A549 (cell line): ENCODE data around the gene PDP2.

Source experiments
- EHMT2 ChIP-seq: fragments of 200-600 bp; sonication (generic); IDR thresholded peaks from 2 replicates; pipeline ENCODE4 v1.6.1; 2016; ENCODE audit warnings: antibody characterized with exemption, low read depth, mild to moderate bottlenecking, moderate library complexity
- NFE2L2 ChIP-seq: fragments of 150-350 bp; conservative IDR thresholded peaks from 2 replicates; pipeline ENCODE4 v1.6.1; 2014; ENCODE audit warnings: low read length
- POLR2A ChIP-seq: IDR thresholded peaks from 2 replicates; pipeline ENCODE4 v1.6.1; 2012; ENCODE audit warnings: mild to moderate bottlenecking, low read length
- RAD21 ChIP-seq, 2 experiments: fragments of >200 bp in 1 of 2; sonication (Bioruptor Twin) in 1 of 2; formaldehyde crosslinking in 1 of 2; IDR thresholded peaks in 1 of 2; conservative IDR thresholded peaks in 1 of 2; 2 replicates in 1 of 2; 3 replicates in 1 of 2; pipeline ENCODE4 v1.6.1; 2012 to 2018; ENCODE audit warnings: inconsistent platforms in 1 of 2
- RFX5 ChIP-seq: fragments of 450-650 bp; IDR thresholded peaks from 2 replicates; pipeline ENCODE4 v1.7.1; 2014; ENCODE audit warnings: antibody characterized with exemption, mild to moderate bottlenecking, moderate library complexity
- TF ChIP-seq, protein P1 (sequence below): fragments of >200 bp; sonication (Bioruptor Twin); formaldehyde crosslinking; IDR thresholded peaks from 3 replicates; pipeline ENCODE4 v1.5.1; 2016

GRCh38 chr16:66873685-66874055 is 6.6 kb upstream of the PDP2 start:
- TF ChIP-seq NFE2L2 = no peak
- no peak for TF ChIP-seq EHMT2
- TF ChIP-seq, protein P1, sequence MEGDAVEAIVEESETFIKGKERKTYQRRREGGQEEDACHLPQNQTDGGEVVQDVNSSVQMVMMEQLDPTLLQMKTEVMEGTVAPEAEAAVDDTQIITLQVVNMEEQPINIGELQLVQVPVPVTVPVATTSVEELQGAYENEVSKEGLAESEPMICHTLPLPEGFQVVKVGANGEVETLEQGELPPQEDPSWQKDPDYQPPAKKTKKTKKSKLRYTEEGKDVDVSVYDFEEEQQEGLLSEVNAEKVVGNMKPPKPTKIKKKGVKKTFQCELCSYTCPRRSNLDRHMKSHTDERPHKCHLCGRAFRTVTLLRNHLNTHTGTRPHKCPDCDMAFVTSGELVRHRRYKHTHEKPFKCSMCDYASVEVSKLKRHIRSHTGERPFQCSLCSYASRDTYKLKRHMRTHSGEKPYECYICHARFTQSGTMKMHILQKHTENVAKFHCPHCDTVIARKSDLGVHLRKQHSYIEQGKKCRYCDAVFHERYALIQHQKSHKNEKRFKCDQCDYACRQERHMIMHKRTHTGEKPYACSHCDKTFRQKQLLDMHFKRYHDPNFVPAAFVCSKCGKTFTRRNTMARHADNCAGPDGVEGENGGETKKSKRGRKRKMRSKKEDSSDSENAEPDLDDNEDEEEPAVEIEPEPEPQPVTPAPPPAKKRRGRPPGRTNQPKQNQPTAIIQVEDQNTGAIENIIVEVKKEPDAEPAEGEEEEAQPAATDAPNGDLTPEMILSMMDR = no peak
- no peak for TF ChIP-seq RAD21 (conservative IDR thresholded peaks at IDR 0.05 in 1 of 2, IDR thresholded peaks at IDR 0.05 in 1 of 2)
- TF ChIP-seq POLR2A = no peak
- no peak for TF ChIP-seq RFX5
